Adipocyte (in vitro differentiated cells): ENCODE results near the gene CCDC197.

Experiments
- DNase-seq: peaks from one replicate; pipeline ENCODE4 v3.0.0-alpha.2; 2015; ENCODE audit warnings: low read depth
- H3K27me3 ChIP-seq: replicated peaks from 2 replicates; pipeline ENCODE4 v1.7.0; 2013; ENCODE audit warnings: mild to moderate bottlenecking, low read length, moderate library complexity; ENCODE audit not compliant: control insufficient read depth, insufficient read depth
- H3K36me3 ChIP-seq: 2 replicates; pipeline ENCODE4 v1.7.0; 2013; ENCODE audit warnings: low read length, mild to moderate bottlenecking, moderate library complexity; ENCODE audit not compliant: control insufficient read depth, insufficient read depth, severe bottlenecking
- H3K4me1 ChIP-seq: 2 replicates; pipeline ENCODE4 v1.7.0; 2013; ENCODE audit warnings: mild to moderate bottlenecking, low read length, moderate library complexity; ENCODE audit not compliant: control insufficient read depth, insufficient read depth
- H3K4me3 ChIP-seq: 2 replicates; pipeline ENCODE4 v1.7.0; 2013; ENCODE audit warnings: mild to moderate bottlenecking, low read length, moderate library complexity
- H3K9ac ChIP-seq: 2 replicates; pipeline ENCODE4 v1.7.0; 2013; ENCODE audit warnings: mild to moderate bottlenecking, low read length, moderate library complexity
- H3K9me3 ChIP-seq: 2 replicates; pipeline ENCODE4 v1.7.0; 2013; ENCODE audit warnings: mild to moderate bottlenecking, low read length, moderate library complexity; ENCODE audit not compliant: control insufficient read depth

The CCDC197 gene

GRCh38 chr14:93956514-93957332 lies 40.4 kb upstream of the CCDC197 start:
- no peak for DNase-seq
- H3K4me3 ChIP-seq: no peak overlapping the region
- H3K27me3 ChIP-seq: peaks cover 9% of the 10 kb centered on the region

GRCh38 chr14:93957333-93957710 lies 39.8 kb upstream of the CCDC197 start:
- no peak for DNase-seq
- Histone ChIP-seq H3K9ac (no peak overlapping the region), H3K4me1 (peaks cover 8% of the 10 kb centered on the region), H3K36me3 (no peaks in the 10 kb centered on the region), H3K27me3 (peaks cover 9% of the 10 kb centered on the region), H3K4me3 (no peak overlapping the region), H3K9me3 (no peaks in the 10 kb centered on the region)

More at GRCh38 chr14:93956514-93957332, 40.4 kb upstream of the CCDC197 start:
- H3K4me1 ChIP-seq: peaks cover 9% of the 10 kb centered on the region
- H3K9me3 ChIP-seq: no peaks in the 10 kb centered on the region
- no peak overlapping the region for H3K9ac ChIP-seq
- no peaks in the 10 kb centered on the region for H3K36me3 ChIP-seq

GRCh38 chr14:93957751-93958566 lies 39.1 kb upstream of the CCDC197 start:
- Histone ChIP-seq H3K9ac (no peak overlapping the region), H3K36me3 (no peaks in the 10 kb centered on the region), H3K9me3 (no peaks in the 10 kb centered on the region)

GRCh38 chr14:93958567-93959238 lies 38.4 kb upstream of the CCDC197 start:
- H3K4me3 ChIP-seq: no peak overlapping the region
- H3K4me1 ChIP-seq: peaks cover 11% of the 10 kb centered on the region
- no peaks in the 10 kb centered on the region for H3K36me3 ChIP-seq
- H3K9ac ChIP-seq: no peak overlapping the region
- peaks cover 9% of the 10 kb centered on the region for H3K27me3 ChIP-seq
- DNase-seq: no peak
- no peaks in the 10 kb centered on the region for H3K9me3 ChIP-seq

More at GRCh38 chr14:93957751-93958566, 39.1 kb upstream of the CCDC197 start:
- Histone ChIP-seq H3K27me3 (peaks cover 9% of the 10 kb centered on the region), H3K4me1 (peaks cover 10% of the 10 kb centered on the region), H3K4me3 (no peak overlapping the region)
- DNase-seq: no peak

GRCh38 chr14:93959239-93960107 lies 37.6 kb upstream of the CCDC197 start:
- peaks cover 11% of the 10 kb centered on the region for H3K4me1 ChIP-seq
- H3K9me3 ChIP-seq: no peaks in the 10 kb centered on the region
- DNase-seq: peak; percentile 92
- no peak overlapping the region for H3K4me3 ChIP-seq
- H3K36me3 ChIP-seq: no peaks in the 10 kb centered on the region
- H3K27me3 ChIP-seq: peaks cover 9% of the 10 kb centered on the region
- no peak overlapping the region for H3K9ac ChIP-seq

GRCh38 chr14:93960108-93960475 lies 37.0 kb upstream of the CCDC197 start:
- H3K27me3 ChIP-seq: peaks cover 9% of the 10 kb centered on the region
- no peak for DNase-seq
- no peak overlapping the region for H3K4me3 ChIP-seq
- no peaks in the 10 kb centered on the region for H3K36me3 ChIP-seq
- peaks cover 11% of the 10 kb centered on the region for H3K4me1 ChIP-seq
- H3K9me3 ChIP-seq: peaks cover 5% of the 10 kb centered on the region
- no peak overlapping the region for H3K9ac ChIP-seq

GRCh38 chr14:93960774-93961438 lies 36.2 kb upstream of the CCDC197 start:
- peaks cover 15% of the 10 kb centered on the region for H3K4me1 ChIP-seq
- H3K9me3 ChIP-seq: peaks cover 5% of the 10 kb centered on the region
- H3K27me3 ChIP-seq: peaks cover 5% of the 10 kb centered on the region
- H3K36me3 ChIP-seq: no peaks in the 10 kb centered on the region
- H3K9ac ChIP-seq: no peak overlapping the region
- DNase-seq: no peak
- H3K4me3 ChIP-seq: no peak overlapping the region

- Histone ChIP-seq H3K9me3 (peaks cover 5% of the 10 kb centered on the region), H3K4me3 (no peak overlapping the region), H3K4me1 (peaks cover 20% of the 10 kb centered on the region), H3K36me3 (no peaks in the 10 kb centered on the region), H3K27me3 (no peaks in the 10 kb centered on the region), H3K9ac (no peak overlapping the region)
- no peak for DNase-seq
These were observed 35.5 kb upstream of the CCDC197 start for GRCh38 chr14:93961620-93962019.

- DNase-seq: peak; percentile 45
- Histone ChIP-seq H3K27me3 (no peaks in the 10 kb centered on the region), H3K9me3 (peaks cover 5% of the 10 kb centered on the region), H3K9ac (no peak overlapping the region), H3K4me3 (no peak overlapping the region), H3K36me3 (no peaks in the 10 kb centered on the region), H3K4me1 (peaks cover 20% of the 10 kb centered on the region)
These were observed 34.1 kb upstream of the CCDC197 start for GRCh38 chr14:93962701-93963601.
